ENCODE results near the gene MUC20.
"Not testable (repeated sequence)": the region's sequence is repeated elsewhere in the genome, so short reads cannot be mapped to it uniquely, and the experiment has no call there.

MUC20 gene

DNA sequence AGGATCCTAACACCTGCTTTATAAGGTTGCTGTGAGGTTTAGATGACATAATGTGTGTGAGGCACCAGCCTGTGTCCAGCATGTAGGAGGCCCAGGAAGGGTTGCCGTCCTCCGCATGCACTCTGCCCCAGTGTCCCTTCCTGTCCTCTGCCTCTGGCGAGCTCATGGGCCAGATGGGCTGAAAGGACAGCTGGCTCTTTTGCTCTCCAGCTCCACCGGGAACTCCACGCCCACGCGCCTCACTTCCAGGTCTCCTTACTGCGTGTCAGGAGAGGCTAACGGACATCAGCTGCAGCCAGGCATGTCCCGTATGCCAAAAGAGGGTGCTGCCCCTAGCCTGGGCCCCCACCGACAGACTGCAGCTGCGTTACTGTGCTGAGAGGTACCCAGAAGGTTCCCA is 12.2 kb downstream of the MUC20 start:
- DNase-seq, result no peak

DNA sequence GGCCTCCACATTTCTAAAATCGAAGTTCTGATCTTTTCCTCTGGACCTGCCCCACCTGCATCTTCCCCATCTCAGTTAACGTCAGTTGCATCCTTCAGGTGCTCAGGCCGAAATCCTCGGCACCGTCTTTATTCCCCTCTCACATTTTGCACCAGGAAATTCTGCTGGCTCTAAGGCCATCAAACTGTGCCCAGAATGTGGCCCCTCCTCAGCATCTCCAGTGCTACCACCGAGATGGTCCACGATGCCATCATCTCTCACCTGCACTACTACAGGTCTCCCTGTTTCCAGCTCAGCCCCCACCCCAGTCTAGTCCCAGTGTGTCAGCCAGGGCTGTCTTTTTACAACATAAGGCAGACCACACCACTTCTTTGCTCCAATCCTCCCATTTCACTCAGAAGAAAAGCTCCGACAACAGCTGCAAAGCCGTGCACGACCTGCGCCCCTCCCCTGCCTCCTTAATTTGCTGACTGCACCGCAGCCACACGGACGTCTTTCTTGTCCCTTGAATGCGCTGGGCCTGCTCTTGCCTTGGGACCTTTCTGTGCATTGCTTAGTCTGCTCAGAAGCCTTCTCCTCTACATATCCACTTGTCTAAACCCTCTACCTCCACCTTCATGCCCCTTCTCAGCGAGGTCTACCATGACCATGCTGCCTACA is 14.4 kb downstream of the MUC20 start:
- DNase-seq, result no peak

DNA sequence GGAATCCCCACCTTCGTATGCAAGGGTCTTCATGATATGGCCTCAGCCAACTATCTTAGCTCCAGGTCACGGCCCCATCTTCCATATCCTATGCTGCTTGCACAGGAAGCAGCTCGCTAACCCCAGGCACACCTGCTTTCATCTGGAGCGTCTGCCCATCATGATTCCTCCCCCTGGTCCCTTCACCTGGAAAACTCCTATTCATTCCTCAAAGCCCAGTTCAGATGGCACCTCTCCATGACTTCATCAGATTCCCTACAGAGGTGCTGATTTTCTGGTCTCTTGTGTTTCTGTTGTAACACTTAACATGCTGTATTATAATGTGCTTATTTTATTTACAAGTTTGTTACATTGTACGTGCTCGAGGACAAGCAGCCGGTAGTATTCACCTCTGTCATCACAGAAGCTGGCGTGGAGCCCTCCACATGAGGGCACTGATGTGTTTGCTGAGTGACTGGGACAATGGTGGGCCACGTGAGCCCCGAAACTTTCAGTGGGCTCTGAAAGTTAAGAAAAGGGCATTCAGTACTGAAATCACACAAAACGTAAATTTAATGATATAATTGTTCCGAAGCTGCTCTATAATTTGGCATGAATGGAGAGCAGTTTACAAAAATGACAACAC is 16.2 kb downstream of the MUC20 start:
- DNase-seq, result no peak

- not testable (repeated sequence) for DNase-seq
These were observed 17.0 kb downstream of the MUC20 start for GRCh38 chr3:195737782-195738181.

DNA sequence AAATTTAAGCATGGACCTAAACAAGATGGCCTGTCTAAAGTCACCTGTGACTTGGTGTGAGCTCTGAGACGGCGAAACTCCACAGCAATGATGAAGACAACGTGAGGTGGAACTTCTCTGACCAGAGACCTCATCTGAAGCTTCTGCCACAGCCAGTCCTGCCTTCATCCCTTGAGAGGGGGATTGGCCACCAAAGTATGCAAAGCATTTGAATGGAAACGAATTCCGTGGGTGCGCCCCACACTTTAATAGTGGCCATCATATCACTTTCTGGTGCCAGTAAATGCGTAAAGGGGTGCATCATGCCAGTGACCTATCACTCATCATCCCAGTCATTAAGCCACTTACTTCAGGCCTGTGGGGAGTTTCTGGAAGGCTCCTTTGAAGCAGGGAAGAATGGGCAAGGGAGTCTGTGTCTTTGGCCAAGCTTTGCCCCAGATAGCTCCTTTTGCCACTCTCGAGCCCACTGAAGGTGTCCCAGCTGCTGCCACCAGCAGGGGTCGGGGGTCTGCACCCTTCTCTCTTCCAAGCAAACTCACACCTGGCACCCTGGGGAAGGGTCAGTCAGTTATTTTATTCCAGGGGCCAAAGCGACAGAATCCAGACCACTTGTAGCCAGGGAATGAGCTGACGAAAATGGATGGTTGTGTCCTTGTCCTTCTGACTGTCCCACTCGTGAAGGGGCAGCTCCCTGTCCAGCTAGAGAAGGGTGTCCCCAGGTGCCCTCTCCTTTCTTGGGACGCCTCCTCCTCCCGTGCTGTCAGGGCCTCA is 17.7 kb downstream of the MUC20 start:
- DNase-seq, result no peak

GRCh38 chr3:195739561-195740111 is 18.9 kb downstream of the MUC20 start:
- no peak for DNase-seq

DNA sequence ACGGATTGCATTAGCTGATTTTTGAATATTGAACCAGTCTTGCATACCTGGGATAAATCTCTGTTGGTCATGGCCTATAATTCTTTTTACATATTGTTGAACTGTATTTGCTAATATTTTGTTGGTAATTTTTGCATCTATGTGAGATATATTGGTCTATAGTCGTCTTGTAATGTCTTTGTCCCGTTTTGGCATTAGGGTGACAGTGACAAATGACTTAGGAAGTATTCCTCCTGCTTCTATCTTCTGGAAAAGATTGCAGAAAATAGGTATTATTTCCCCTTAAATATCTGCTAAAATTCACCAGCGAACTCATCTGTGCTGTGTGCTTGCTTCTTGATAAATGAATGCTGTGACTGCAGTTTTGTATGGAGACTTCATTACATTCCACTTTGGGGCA is 23.7 kb downstream of the MUC20 start:
- DNase-seq, result no peak

DNA sequence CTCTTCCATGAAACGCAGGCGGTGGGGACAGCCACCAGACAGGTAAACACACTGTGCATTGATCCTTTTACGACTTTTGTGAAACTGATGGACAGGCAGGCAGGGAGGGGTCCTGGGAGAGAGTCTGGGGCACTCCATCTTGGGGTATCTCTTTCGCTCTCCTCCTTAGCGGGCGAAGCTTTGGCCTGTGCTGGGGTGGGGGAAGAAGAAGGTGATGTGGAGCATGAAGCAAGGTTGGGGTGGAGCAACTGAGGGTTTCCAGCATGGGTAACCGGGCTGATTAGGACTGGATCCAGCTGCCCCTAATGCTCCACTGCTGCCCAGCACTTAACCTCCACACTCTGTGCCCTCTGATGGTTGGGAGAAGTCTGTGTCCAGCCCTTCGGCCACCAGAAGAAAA is 25.6 kb downstream of the MUC20 start:
- DNase-seq, result no peak

- DNase-seq, result no peak
These were observed 26.0 kb downstream of the MUC20 start for GRCh38 chr3:195746751-195747150.

GRCh38 chr3:195748661-195749060 is 27.9 kb downstream of the MUC20 start:
- DNase-seq, result no peak

DNA sequence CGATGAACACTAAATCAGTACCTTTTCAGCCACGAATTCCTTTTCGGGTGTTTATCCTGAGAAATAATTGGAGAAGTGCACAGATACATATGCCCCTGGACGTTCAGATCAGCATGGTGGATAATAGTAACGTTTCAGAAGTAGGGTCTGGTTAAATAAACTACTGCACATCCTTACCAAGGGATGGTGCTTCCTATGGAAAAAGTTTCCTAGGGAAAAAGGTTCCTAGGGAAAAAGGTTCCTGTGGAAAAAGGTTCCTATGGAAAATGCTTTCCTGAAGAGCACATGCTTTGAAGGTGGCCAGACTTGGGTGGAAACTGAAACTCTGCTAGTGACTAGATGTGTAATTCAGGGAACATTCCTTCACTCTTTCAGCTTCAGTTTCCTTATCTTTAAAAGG is 28.3 kb downstream of the MUC20 start:
- not testable (repeated sequence) for DNase-seq

DNA sequence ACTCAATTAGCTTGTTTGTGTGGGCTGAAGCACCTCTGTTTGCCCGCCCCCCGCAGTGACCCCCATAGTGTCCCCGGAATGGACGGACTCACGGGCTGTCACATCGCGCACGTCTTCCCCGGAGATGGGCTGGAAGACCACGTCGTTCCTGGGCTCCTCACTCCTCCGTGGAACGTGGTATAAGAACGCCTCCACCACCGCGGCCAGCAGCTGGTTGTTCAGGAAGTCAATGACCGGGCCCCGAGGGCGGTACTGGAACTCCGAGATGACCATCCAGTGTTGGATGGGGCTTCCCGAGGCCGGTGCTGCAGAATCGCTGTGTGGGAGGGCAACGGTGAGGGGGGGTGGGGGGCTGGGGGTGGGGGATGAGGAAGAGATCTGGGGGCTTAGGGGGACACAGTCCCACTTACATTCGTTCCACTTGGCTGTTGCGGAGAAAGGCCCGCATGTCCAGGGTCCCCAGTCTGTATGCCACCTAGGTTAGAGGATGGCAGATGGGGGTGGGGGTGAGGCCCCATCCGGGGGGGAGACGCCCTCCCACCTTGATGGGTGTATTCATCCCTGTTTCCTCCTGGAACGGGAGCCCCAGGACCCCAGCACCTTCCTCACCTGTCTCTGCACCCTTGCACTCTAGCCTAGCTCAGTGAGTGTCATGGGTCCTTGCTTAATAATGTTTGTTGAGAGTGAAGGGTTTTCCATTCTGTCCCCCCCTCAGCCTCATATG is 30.2 kb downstream of the MUC20 start:
- no peak for DNase-seq

DNA sequence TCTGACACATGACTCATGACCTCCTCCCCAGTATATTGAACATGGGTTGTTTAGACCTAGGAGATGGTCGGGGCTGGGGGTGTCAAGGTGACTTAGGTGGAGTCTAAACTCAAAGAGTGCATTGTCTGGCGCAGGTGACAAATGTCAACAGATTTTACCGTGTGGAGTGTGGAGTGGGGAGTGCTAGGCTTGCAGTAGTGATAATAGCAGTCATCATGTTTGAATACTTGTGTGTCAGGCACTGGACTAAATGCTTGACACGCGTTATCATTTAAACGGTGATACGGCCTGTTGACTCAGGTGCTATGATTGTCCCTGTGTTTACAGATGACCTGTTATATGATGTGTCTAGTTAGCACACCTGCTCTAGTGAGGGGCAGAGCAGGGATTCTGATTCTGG is 30.8 kb downstream of the MUC20 start:
- no peak for DNase-seq

DNA sequence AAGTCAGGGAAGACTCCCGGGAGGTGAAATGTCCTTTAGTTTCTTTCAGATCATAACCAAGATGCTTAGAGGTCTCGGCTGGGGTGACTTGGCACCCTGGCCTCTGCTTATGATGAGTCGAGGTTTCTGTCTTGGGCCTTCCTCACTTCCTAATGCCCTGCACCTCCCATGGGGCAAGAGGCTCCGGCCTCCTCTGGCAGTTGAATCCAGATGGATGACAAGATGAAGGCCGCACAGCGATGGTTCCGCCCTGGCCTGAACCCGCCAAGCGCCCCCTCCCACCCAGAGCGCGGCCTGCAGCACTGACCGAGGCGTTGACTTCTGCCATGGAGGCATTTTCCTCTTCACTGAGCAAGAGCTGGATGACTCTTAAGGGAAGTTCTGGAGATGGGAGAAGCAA is 31.3 kb downstream of the MUC20 start:
- DNase-seq, result no peak

GRCh38 chr3:195752546-195753331 is 32.0 kb downstream of the MUC20 start:
- DNase-seq, result no peak

GRCh38 chr3:195753581-195753980 is 32.8 kb downstream of the MUC20 start:
- DNase-seq, result no peak

GRCh38 chr3:195754141-195754540 is 33.4 kb downstream of the MUC20 start:
- no peak for DNase-seq

GRCh38 chr3:195754906-195755305 is 34.1 kb downstream of the MUC20 start:
- no peak for DNase-seq

DNA sequence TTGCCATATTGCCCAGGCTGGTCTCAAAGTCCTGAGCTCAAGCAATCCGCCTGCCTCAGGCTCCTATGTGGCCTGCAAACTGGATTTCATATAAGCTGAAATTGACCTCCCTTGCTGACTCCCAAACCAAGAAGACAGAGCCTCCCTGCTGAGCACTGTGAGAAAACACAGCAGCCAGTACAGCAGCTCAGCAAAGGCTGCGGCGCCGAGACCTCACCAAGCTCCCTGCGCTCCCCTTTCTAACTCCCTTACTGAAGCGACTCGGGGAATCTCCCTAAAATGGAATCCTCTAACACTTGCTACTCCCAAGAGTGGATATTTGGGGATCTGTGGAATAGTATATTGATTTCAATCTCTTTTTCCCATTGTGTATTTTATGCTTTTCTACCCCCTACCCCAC is 34.6 kb downstream of the MUC20 start:
- no peak for DNase-seq

- DNase-seq, result peak; percentile 56 to 57
These were observed 35.3 kb downstream of the MUC20 start for GRCh38 chr3:195755791-195756676.

GRCh38 chr3:195757438-195757770 is 36.6 kb downstream of the MUC20 start:
- no peak for DNase-seq
